Measurements from ENCODE around the gene UCHL3.

UCHL3 gene

GRCh38 chr13:75549262-75550158, at the start of gene UCHL3:
Gene UCHL3 (plus strand): TSS chr13:75549791. CDS start chr13:75549821, 30 bp downstream.
- H3K4me3 ChIP-seq (ENCODE audit: low read depth, low read length): peak within 1 kb of the TSS; percentile 94
- peak; percentile 90 for TF ChIP-seq CTCF (IDR thresholded peaks at IDR 0.05; ENCODE audit: insufficient read depth, low read depth, low read length, missing control alignments)
- peak; percentile 98 for DNase-seq (ENCODE audit: low read depth)

DNA sequence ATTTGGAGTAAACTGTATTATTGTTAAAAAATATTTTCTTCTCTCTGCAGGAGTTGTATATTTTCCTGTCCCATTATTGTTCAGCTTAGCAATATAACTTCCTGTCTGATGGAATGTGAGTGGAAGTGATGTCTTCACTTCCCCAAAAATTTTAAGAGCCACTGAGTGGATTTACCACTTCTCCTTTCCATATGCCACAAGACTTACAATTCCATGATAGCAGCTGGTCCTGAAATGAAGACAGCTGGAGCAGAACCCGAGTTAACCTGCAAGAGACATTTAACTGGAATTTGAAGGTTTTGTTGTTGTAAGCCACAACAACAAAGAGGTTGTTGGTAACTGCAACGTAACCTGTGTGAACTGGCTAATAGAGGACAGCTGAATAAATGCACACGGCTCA, 44.3 kb upstream of the UCHL3 start:
- DNase-seq (ENCODE audit: low read depth): no peak
- TF ChIP-seq CTCF (IDR thresholded peaks at IDR 0.05; ENCODE audit: insufficient read depth, low read depth, low read length, missing control alignments): no peak
- no peak overlapping the region for H3K4me3 ChIP-seq (ENCODE audit: low read depth, low read length)

DNA sequence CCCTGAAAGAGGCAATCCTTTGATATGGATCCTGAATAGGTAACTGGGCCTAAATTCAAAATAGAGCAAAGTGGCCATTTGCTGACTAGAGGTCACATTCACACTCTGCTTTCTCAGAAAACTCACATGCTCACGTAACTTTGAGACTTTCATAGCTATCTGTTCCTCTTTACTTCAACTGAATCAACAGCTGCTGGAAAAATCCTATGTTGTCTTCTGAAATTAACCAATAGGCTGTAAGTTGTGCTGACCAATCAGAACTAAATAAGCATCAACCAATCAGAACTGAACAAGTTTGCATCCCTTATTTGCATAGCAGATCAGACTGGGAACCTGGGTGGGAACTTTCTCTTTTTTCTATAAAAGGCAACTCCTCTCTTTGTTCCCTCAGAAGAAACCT, 43.6 kb upstream of the UCHL3 start:
- no peak for DNase-seq (ENCODE audit: low read depth)
- TF ChIP-seq CTCF (IDR thresholded peaks at IDR 0.05; ENCODE audit: insufficient read depth, low read depth, low read length, missing control alignments): no peak
- no peak overlapping the region for H3K4me3 ChIP-seq (ENCODE audit: low read depth, low read length)

- DNase-seq (ENCODE audit: low read depth): peak; percentile 13
- H3K4me3 ChIP-seq (ENCODE audit: low read depth, low read length): no peak overlapping the region
- no peak for TF ChIP-seq CTCF (IDR thresholded peaks at IDR 0.05; ENCODE audit: insufficient read depth, low read depth, low read length, missing control alignments)
These were observed 42.3 kb upstream of the UCHL3 start for GRCh38 chr13:75507027-75508001.

DNA sequence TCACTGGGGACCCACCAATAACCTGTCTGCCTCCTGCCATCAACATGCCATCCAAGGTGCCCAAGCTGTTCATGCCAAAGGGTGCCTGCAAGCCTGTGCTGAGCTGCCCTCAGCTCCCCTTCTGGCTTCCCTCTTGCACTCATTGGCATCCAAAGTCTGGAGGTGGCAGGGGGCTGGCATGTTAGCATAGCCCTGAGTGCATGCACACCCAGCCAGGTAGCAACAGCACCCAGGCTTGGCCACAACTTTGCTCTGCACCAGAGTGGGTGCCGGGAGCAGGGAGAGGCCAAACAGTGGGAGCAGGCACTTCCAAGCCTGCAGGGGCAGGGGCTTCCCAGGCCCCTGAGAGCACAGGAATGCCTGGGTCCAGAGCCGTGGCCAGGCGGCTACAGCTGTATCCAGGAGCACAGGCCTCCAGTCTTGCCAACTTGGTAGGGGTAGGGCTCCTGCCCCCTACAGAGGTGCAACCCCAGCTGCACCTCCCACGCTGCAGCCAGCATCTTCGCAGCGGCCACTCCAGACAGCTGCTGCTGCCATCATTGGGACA, 41.5 kb upstream of the UCHL3 start:
- no peak for TF ChIP-seq CTCF (IDR thresholded peaks at IDR 0.05; ENCODE audit: insufficient read depth, low read depth, low read length, missing control alignments)
- DNase-seq (ENCODE audit: low read depth): no peak
- no peak overlapping the region for H3K4me3 ChIP-seq (ENCODE audit: low read depth, low read length)

- TF ChIP-seq CTCF (IDR thresholded peaks at IDR 0.05; ENCODE audit: insufficient read depth, low read depth, low read length, missing control alignments): no peak
- no peak overlapping the region for H3K4me3 ChIP-seq (ENCODE audit: low read depth, low read length)
- DNase-seq (ENCODE audit: low read depth): no peak
These were observed 38.5 kb upstream of the UCHL3 start for GRCh38 chr13:75511051-75511625.
